SK-N-SH treated with all-trans-retinoic acid at 6 μM for 48 hours (cell line): ENCODE results near the gene KNSTRN.

ENCODE experiments used
- ATAC-seq: fragments of 200-7000 bp; cut with Tn5 transposase; 3 replicates; pipeline ENCODE4 v1.9.1; 2020; ENCODE audit warnings: mild to moderate bottlenecking, moderate library complexity
- ARNTL ChIP-seq: fragments of 450-650 bp; formaldehyde crosslinking; IDR thresholded peaks from 2 replicates; pipeline ENCODE4 v1.5.0; 2020; ENCODE audit warnings: low read depth, mild to moderate bottlenecking, moderate library complexity, borderline replicate concordance
- BACH2 ChIP-seq: fragments of 250-450 bp; sonication (Bioruptor Pico); IDR thresholded peaks from 2 replicates; pipeline ENCODE4 v1.9.0; 2021; ENCODE audit warnings: mild to moderate bottlenecking, borderline replicate concordance
- CSDC2 ChIP-seq: fragments of 250-450 bp; sonication (Bioruptor Pico); IDR thresholded peaks from 2 replicates; pipeline ENCODE4 v1.5.0; 2020; ENCODE audit warnings: mild to moderate bottlenecking, moderate library complexity
- CSRNP3 ChIP-seq: fragments of 250-450 bp; sonication (Bioruptor Pico); IDR thresholded peaks from 2 replicates; pipeline ENCODE4 v1.5.1; 2021; ENCODE audit warnings: mild to moderate bottlenecking, moderate library complexity
- ESRRG ChIP-seq: fragments of 250-450 bp; sonication (Bioruptor Pico); IDR thresholded peaks from 2 replicates; pipeline ENCODE4 v1.6.1; 2021; ENCODE audit warnings: mild to moderate bottlenecking
- GLIS3 ChIP-seq: fragments of 250-450 bp; sonication (Bioruptor Pico); IDR thresholded peaks from 2 replicates; pipeline ENCODE4 v1.5.0; 2020; ENCODE audit warnings: mild to moderate bottlenecking, moderate library complexity
- ISL1 ChIP-seq: fragments of 250-450 bp; sonication (Bioruptor Pico); IDR thresholded peaks from 2 replicates; pipeline ENCODE4 v2.1.2; 2022; ENCODE audit warnings: mild to moderate bottlenecking, moderate library complexity
- OSR1 ChIP-seq: fragments of 250-450 bp; sonication (Bioruptor Pico); IDR thresholded peaks from 2 replicates; pipeline ENCODE4 v1.8.0; 2022; ENCODE audit warnings: moderate library complexity, mild to moderate bottlenecking, inconsistent platforms
- PATZ1 ChIP-seq: fragments of 250-450 bp; sonication (Bioruptor Pico); IDR thresholded peaks from 2 replicates; pipeline ENCODE4 v1.8.0; 2020; ENCODE audit warnings: mild to moderate bottlenecking, moderate library complexity, borderline replicate concordance
- POU6F1 ChIP-seq: fragments of 250-450 bp; sonication (Bioruptor Pico); IDR thresholded peaks from 2 replicates; pipeline ENCODE4 v1.8.0; 2021; ENCODE audit warnings: low read depth, mild to moderate bottlenecking, moderate library complexity, borderline replicate concordance
- PPARA ChIP-seq: fragments of 250-450 bp; sonication (Bioruptor Pico); IDR thresholded peaks from 2 replicates; pipeline ENCODE4 v1.5.0; 2020; ENCODE audit warnings: mild to moderate bottlenecking, borderline replicate concordance
- RARB ChIP-seq: fragments of 250-450 bp; sonication (Bioruptor Pico); IDR thresholded peaks from 2 replicates; pipeline ENCODE4 v1.8.0; 2021; ENCODE audit warnings: mild to moderate bottlenecking, moderate library complexity
- TCF4 ChIP-seq: fragments of 250-450 bp; sonication (Bioruptor Pico); IDR thresholded peaks from 2 replicates; pipeline ENCODE4 v1.8.0; 2021; ENCODE audit warnings: mild to moderate bottlenecking, moderate library complexity, borderline replicate concordance
- TOX ChIP-seq: fragments of 250-450 bp; sonication (Bioruptor Pico); IDR thresholded peaks from 2 replicates; pipeline ENCODE4 v1.8.0; 2021; ENCODE audit warnings: mild to moderate bottlenecking, moderate library complexity, borderline replicate concordance
- TSHZ2 ChIP-seq: fragments of 250-450 bp; sonication (Bioruptor Pico); IDR thresholded peaks from 2 replicates; pipeline ENCODE4 v1.5.0; 2020; ENCODE audit warnings: mild to moderate bottlenecking, moderate library complexity
- ZC3H10 ChIP-seq: fragments of 250-450 bp; sonication (Bioruptor Pico); IDR thresholded peaks from 2 replicates; pipeline ENCODE4 v1.5.1; 2021; ENCODE audit warnings: mild to moderate bottlenecking, moderate library complexity
- ZFP3 ChIP-seq: fragments of 250-450 bp; sonication (Bioruptor Pico); IDR thresholded peaks from 2 replicates; pipeline ENCODE4 v1.5.0; 2020; ENCODE audit warnings: mild to moderate bottlenecking, moderate library complexity
- ZNF565 ChIP-seq: fragments of 450-650 bp; formaldehyde crosslinking; conservative IDR thresholded peaks from 2 replicates; pipeline ENCODE4 v1.5.0; 2020; ENCODE audit warnings: low read depth, mild to moderate bottlenecking, moderate library complexity
- ZNF70 ChIP-seq: fragments of 450-650 bp; formaldehyde crosslinking; IDR thresholded peaks from 2 replicates; pipeline ENCODE4 v1.5.0; 2020; ENCODE audit warnings: mild to moderate bottlenecking, moderate library complexity
- ZNF8 ChIP-seq: fragments of 450-650 bp; formaldehyde crosslinking; IDR thresholded peaks from 2 replicates; pipeline ENCODE4 v1.5.0; 2020; ENCODE audit warnings: mild to moderate bottlenecking, moderate library complexity
- TF ChIP-seq, protein P1 (sequence below): fragments of 250-450 bp; sonication (Bioruptor Pico); IDR thresholded peaks from 2 replicates; pipeline ENCODE4 v1.5.1; 2020; ENCODE audit warnings: low read depth, mild to moderate bottlenecking, moderate library complexity

KNSTRN gene

GRCh38 chr15:40369474-40369869 is 13.0 kb upstream of the KNSTRN start (continued):
- no peak for TF ChIP-seq BACH2 (CRISPR knock-in tag)
- no peak for TF ChIP-seq CSDC2 (CRISPR knock-in tag)
- TF ChIP-seq OSR1 = no peak
- TF ChIP-seq TOX = no peak
- no peak for TF ChIP-seq CSRNP3 (CRISPR knock-in tag)
- TF ChIP-seq POU6F1 (CRISPR knock-in tag) = no peak

DNA sequence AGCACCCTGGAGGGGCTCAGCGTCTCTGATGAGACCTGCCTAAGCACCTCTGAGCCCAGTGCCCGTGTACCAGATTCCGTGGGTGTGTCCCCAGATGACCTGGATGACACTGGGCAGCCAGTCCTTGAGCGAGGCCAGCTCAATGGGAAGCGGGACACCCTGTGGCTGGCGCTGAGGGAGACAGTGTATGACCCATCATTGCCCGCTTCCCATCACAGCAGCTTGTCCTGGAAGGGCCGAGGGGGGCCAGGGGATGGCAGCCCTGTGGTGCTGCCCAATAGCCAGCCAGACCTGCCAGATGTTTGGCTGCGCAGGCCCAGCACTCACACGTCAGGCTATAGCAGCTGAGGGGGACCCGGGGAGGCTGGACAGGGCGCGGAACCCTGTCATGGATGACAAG is 12.6 kb upstream of the KNSTRN start:
- no peak for TF ChIP-seq ZNF70 (CRISPR knock-in tag)
- TF ChIP-seq, protein P1, sequence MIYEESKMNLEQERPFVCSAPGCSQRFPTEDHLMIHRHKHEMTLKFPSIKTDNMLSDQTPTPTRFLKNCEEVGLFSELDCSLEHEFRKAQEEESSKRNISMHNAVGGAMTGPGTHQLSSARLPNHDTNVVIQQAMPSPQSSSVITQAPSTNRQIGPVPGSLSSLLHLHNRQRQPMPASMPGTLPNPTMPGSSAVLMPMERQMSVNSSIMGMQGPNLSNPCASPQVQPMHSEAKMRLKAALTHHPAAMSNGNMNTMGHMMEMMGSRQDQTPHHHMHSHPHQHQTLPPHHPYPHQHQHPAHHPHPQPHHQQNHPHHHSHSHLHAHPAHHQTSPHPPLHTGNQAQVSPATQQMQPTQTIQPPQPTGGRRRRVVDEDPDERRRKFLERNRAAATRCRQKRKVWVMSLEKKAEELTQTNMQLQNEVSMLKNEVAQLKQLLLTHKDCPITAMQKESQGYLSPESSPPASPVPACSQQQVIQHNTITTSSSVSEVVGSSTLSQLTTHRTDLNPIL (CRISPR knock-in tag) = no peak
- no peak for TF ChIP-seq ZNF565
- TF ChIP-seq ISL1 (CRISPR knock-in tag) = no peak
- no peak for TF ChIP-seq TSHZ2
- no peak for TF ChIP-seq CSRNP3 (CRISPR knock-in tag)
- no peak for TF ChIP-seq RARB (CRISPR knock-in tag)
- no peak for TF ChIP-seq POU6F1 (CRISPR knock-in tag)
- no peak for TF ChIP-seq PPARA (CRISPR knock-in tag)
- TF ChIP-seq GLIS3 (CRISPR knock-in tag) = no peak
- no peak for TF ChIP-seq ARNTL (CRISPR knock-in tag)
- no peak for TF ChIP-seq TOX
- no peak for TF ChIP-seq ESRRG (CRISPR knock-in tag)
- no peak for TF ChIP-seq ZFP3
- TF ChIP-seq TCF4 = no peak
- TF ChIP-seq PATZ1 = no peak
- no peak for TF ChIP-seq ZNF8
- TF ChIP-seq ZC3H10 (CRISPR knock-in tag) = no peak
- TF ChIP-seq, all 23 proteins: peak for 0
- ATAC-seq = no peak
